Liver (tissue), 3 donors: Measurements from ENCODE around the gene GC.

ENCODE experiments used
- EGR1 ChIP-seq, 2 donors: IDR thresholded peaks; 2 replicates each; pipeline ENCODE4 v1.6.1; 2016 to 2018; ENCODE audit warnings: antibody characterized with exemption in 2 of 2, low read depth in 2 of 2
- GABPA ChIP-seq, 2 donors: IDR thresholded peaks in 1 of 2; conservative IDR thresholded peaks in 1 of 2; 2 replicates each; pipeline ENCODE4 v1.6.1; 2016; ENCODE audit warnings: antibody characterized with exemption in 2 of 2, mild to moderate bottlenecking in 1 of 2, moderate library complexity in 1 of 2
- JUND ChIP-seq, 2 donors: IDR thresholded peaks; 2 replicates each; pipeline ENCODE4 v1.6.1; 2016; ENCODE audit warnings: antibody characterized with exemption in 2 of 2
- SP1 ChIP-seq: IDR thresholded peaks from 2 replicates; pipeline ENCODE4 v1.6.1; 2018; ENCODE audit warnings: antibody characterized with exemption, mild to moderate bottlenecking
- TF ChIP-seq, protein P1 (sequence below): fragments of 150-350 bp; IDR thresholded peaks from 2 replicates; pipeline ENCODE4 v1.5.1; 2017; ENCODE audit warnings: improper control_type of control experiment, low read depth, low read length; ENCODE audit not compliant: missing input control
- donor health status: healthy.
- donor health status: healthy.

DNA sequence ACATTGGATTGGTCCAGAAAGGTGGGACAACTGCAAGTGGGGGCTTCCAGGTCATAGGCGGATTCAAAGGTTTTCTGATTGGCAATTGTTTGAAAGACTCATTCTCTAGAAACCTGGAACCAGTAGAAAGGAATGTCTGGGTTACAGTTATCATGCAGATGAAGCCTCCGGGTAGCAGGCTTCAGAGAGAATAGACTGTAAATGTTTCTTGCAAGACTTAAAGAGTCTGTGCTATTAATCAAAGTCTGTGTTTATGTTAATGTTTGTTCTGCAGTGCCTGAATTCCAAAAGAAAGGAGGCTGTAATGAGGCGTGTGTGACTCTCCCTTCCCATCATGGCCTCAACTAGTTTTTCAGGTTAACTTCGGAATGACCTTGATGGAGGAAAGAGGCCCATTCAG, 43.9 kb upstream of the GC start:
- TF ChIP-seq, protein P1, sequence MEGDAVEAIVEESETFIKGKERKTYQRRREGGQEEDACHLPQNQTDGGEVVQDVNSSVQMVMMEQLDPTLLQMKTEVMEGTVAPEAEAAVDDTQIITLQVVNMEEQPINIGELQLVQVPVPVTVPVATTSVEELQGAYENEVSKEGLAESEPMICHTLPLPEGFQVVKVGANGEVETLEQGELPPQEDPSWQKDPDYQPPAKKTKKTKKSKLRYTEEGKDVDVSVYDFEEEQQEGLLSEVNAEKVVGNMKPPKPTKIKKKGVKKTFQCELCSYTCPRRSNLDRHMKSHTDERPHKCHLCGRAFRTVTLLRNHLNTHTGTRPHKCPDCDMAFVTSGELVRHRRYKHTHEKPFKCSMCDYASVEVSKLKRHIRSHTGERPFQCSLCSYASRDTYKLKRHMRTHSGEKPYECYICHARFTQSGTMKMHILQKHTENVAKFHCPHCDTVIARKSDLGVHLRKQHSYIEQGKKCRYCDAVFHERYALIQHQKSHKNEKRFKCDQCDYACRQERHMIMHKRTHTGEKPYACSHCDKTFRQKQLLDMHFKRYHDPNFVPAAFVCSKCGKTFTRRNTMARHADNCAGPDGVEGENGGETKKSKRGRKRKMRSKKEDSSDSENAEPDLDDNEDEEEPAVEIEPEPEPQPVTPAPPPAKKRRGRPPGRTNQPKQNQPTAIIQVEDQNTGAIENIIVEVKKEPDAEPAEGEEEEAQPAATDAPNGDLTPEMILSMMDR, result no peak
- no peak for TF ChIP-seq SP1
- TF ChIP-seq GABPA (IDR thresholded peaks at IDR 0.05 in 1 of 2, conservative IDR thresholded peaks at IDR 0.05 in 1 of 2), result no peak
- no peak for TF ChIP-seq EGR1 (IDR thresholded peaks at IDR 0.05; ENCODE audit: low read depth in 2 of 2)
- no peak for TF ChIP-seq JUND (IDR thresholded peaks at IDR 0.05)
